Keratinocyte (primary cell): ENCODE data around the gene JAM2. TPM values are rescaled to one million over a fixed set of nuclear protein-coding genes. Genes with fewer than 3 reads are reported as not detected.

ENCODE experiments used
- DNase-seq: peaks from one replicate; pipeline ENCODE4 v3.0.0-alpha.2; 2011; ENCODE audit warnings: low read depth, missing footprints, low spot score
- FAIRE-seq: peaks from 2 replicates; lab custom pipeline; 2011; peaks lifted over from hg19 to GRCh38; lab: Jason Lieb, UNC
- H2AFZ ChIP-seq: 2 replicates; pipeline ENCODE4 v1.6.0; 2012; ENCODE audit warnings: low read length, control low read depth, inconsistent platforms; ENCODE audit not compliant: control insufficient read depth
- H3K27ac ChIP-seq: 2 replicates; pipeline ENCODE4 v1.5.1; 2011; ENCODE audit warnings: low read length; ENCODE audit not compliant: control insufficient read depth, insufficient read depth
- H3K27me3 ChIP-seq: 3 replicates; pipeline ENCODE4 v1.6.0; 2011; ENCODE audit warnings: low read length; ENCODE audit not compliant: control insufficient read depth, insufficient read depth; ENCODE audit errors: extremely low read depth
- H3K36me3 ChIP-seq, 2 experiments: 2 replicates in 1 of 2; 3 replicates in 1 of 2; pipeline ENCODE4 v1.5.1; 2011; ENCODE audit warnings: low read length in 2 of 2, mild to moderate bottlenecking in 1 of 2; ENCODE audit not compliant: control insufficient read depth in 2 of 2, insufficient read depth in 2 of 2; ENCODE audit errors: extremely low read depth in 1 of 2
- H3K4me1 ChIP-seq: 3 replicates; pipeline ENCODE4 v1.5.1; 2011; ENCODE audit warnings: low read length; ENCODE audit not compliant: control insufficient read depth, insufficient read depth; ENCODE audit errors: extremely low read depth
- H3K4me2 ChIP-seq: 3 replicates; pipeline ENCODE4 v1.6.0; 2011; ENCODE audit warnings: low read depth, low read length; ENCODE audit not compliant: control insufficient read depth, insufficient read depth; ENCODE audit errors: extremely low read depth
- H3K4me3 ChIP-seq, 3 experiments: fragments of 200-600 bp in 1 of 3; sonication (generic) in 1 of 3; 2 replicates in 2 of 3; 3 replicates in 1 of 3; pipeline ENCODE4 v1.5.1; 2011 to 2016; ENCODE audit warnings: low read length in 3 of 3, mild to moderate bottlenecking in 3 of 3, control low read depth in 2 of 3, inconsistent platforms in 1 of 3, low read depth in 1 of 3, mixed read lengths in 1 of 3, mixed run types in 1 of 3, moderate library complexity in 1 of 3; ENCODE audit not compliant: control insufficient read depth in 2 of 3, insufficient read depth in 2 of 3; ENCODE audit errors: extremely low read depth in 1 of 3
- H3K79me2 ChIP-seq: 2 replicates; pipeline ENCODE4 v1.6.0; 2012; ENCODE audit warnings: low read length; ENCODE audit not compliant: control insufficient read depth, insufficient read depth
- H3K9ac ChIP-seq: 3 replicates; pipeline ENCODE4 v1.6.0; 2011; ENCODE audit warnings: low read length; ENCODE audit not compliant: control insufficient read depth, insufficient read depth; ENCODE audit errors: extremely low read depth
- H3K9me1 ChIP-seq: 3 replicates; pipeline ENCODE4 v1.6.0; 2011; ENCODE audit warnings: low read length; ENCODE audit not compliant: control insufficient read depth, insufficient read depth; ENCODE audit errors: extremely low read depth
- H3K9me3 ChIP-seq: 2 replicates; pipeline ENCODE4 v1.5.1; 2012; ENCODE audit warnings: low read depth, low read length; ENCODE audit not compliant: control insufficient read depth
- H4K20me1 ChIP-seq: 3 replicates; pipeline ENCODE4 v1.6.0; 2011; ENCODE audit warnings: low read length; ENCODE audit not compliant: control insufficient read depth, insufficient read depth; ENCODE audit errors: extremely low read depth
- CTCF ChIP-seq, 3 experiments: IDR thresholded peaks in 1 of 3; conservative IDR thresholded peaks in 1 of 3; optimal IDR thresholded peaks in 1 of 3; 2 replicates in 2 of 3; 3 replicates in 1 of 3; pipeline versions ENCODE3 to v1.5.1; 2011; ENCODE audit warnings: low read length in 3 of 3, mild to moderate bottlenecking in 3 of 3, moderate library complexity in 2 of 3, control low read depth in 1 of 3, inconsistent platforms in 1 of 3; ENCODE audit not compliant: insufficient read depth in 2 of 3; ENCODE audit errors: extremely low read depth in 1 of 3
- EZH2 ChIP-seq: IDR thresholded peaks from one replicate; pipeline ENCODE4 v1.6.1; 2012; ENCODE audit warnings: inconsistent platforms, mild to moderate bottlenecking, low read length, moderate library complexity
- dilution Hi-C: fragments of 300-500 bp; cut with MboI; formaldehyde crosslinking; loops from one replicate; pipeline ENCODE4 v1.7.0; 2020; ENCODE audit warnings: low sequenced_read_pairs; ENCODE audit not compliant: extremely low pct_ligation_motif_present
- polyA plus RNA-seq, 5 experiments: library from polyadenylated mRNA; depleted of rRNA in 3 of 5; stranded (reverse) in 3 of 5; stranded (forward) in 1 of 5; unstranded in 1 of 5; fragments of >200 nt; gene quantifications; 1 replicate in 1 of 5; 2 replicates in 3 of 5; 3 replicates in 1 of 5; pipeline versions ENCODE4 v1.2.1 to v1.2.3, GENCODE V29; 2011 to 2012; ENCODE audit warnings: missing spikeins in 2 of 5, low read depth in 1 of 5, low replicate concordance in 1 of 5

Gene JAM2
- polyA plus RNA-seq, 1 donor (not counting 4 experiments of a cell fraction or from before 2014, with no cell fraction given) = not detected

- Histone ChIP-seq H3K79me2 (no peaks in the 10 kb centered on the region), H3K4me2 (no peak overlapping the region), H3K9me1 (no peaks in the 10 kb centered on the region), H3K27me3 (no peaks in the 10 kb centered on the region), H3K9ac (no peak overlapping the region), H3K4me1 (no peaks in the 10 kb centered on the region), H3K27ac (no peak overlapping the region), H3K36me3 (no peaks in the 10 kb centered on the region), H4K20me1 (no peaks in the 10 kb centered on the region), H3K4me3 (no peak overlapping the region), H2AFZ (no peak overlapping the region), H3K9me3 (no peaks in the 10 kb centered on the region)
- no peak for FAIRE-seq
- dilution Hi-C loops = no loop called here
- no peak for DNase-seq
- TF ChIP-seq EZH2 (no peak), CTCF (optimal IDR thresholded peaks at IDR 0.05 in 1 of 3, IDR thresholded peaks at IDR 0.05 in 1 of 3, conservative IDR thresholded peaks at IDR 0.05 in 1 of 3; ENCODE audit: extremely low read depth in 1 of 3, insufficient read depth in 2 of 3, low read length in 3 of 3) (no peak)
Measured at GRCh38 chr21:25660233-25660632, 21.2 kb downstream of the JAM2 start.

- no peak overlapping the region for H3K4me2 ChIP-seq
- no peak overlapping the region for H3K27ac ChIP-seq
- H3K79me2 ChIP-seq = no peaks in the 10 kb centered on the region
- TF ChIP-seq CTCF (optimal IDR thresholded peaks at IDR 0.05 in 1 of 3, IDR thresholded peaks at IDR 0.05 in 1 of 3, conservative IDR thresholded peaks at IDR 0.05 in 1 of 3; ENCODE audit: extremely low read depth in 1 of 3, insufficient read depth in 2 of 3, low read length in 3 of 3) = no peak
- TF ChIP-seq EZH2 = no peak
- no peak for FAIRE-seq
- H4K20me1 ChIP-seq = no peaks in the 10 kb centered on the region
- no peaks in the 10 kb centered on the region for H3K9me1 ChIP-seq
- no peak for DNase-seq
- H3K9ac ChIP-seq = no peak overlapping the region
- no peaks in the 10 kb centered on the region for H3K36me3 ChIP-seq
- H3K9me3 ChIP-seq = no peaks in the 10 kb centered on the region
- dilution Hi-C loops = no loop called here
- no peaks in the 10 kb centered on the region for H3K27me3 ChIP-seq
- no peaks in the 10 kb centered on the region for H3K4me1 ChIP-seq
- no peak overlapping the region for H2AFZ ChIP-seq
- no peak overlapping the region for H3K4me3 ChIP-seq
Measured at GRCh38 chr21:25664491-25664931, 25.5 kb downstream of the JAM2 start.
